Motor neuron (in vitro differentiated cells): ENCODE results near the gene AP4S1. TPM values are rescaled to one million over a fixed set of nuclear protein-coding genes. Genes with fewer than 3 reads are reported as not detected.

Experiments used
- ATAC-seq, 8 experiments: fragments of 200-7000 bp; cut with Tn5 transposase; replicated peaks in 6 of 8; 2 replicates each; pipeline ENCODE4 v1.8.0; 2021; ENCODE audit warnings: mild to moderate bottlenecking in 8 of 8, moderate library complexity in 8 of 8
- H3K27ac ChIP-seq, 2 donors: fragments of 250-450 bp; sonication (Bioruptor Pico); 2 replicates each; pipeline ENCODE4 v1.9.0; 2021; ENCODE audit warnings: antibody characterized with exemption in 2 of 2, mild to moderate bottlenecking in 2 of 2, moderate library complexity in 1 of 2
- H3K4me1 ChIP-seq, 2 donors: fragments of 250-450 bp; sonication (Bioruptor Pico); replicated peaks in 1 of 2; 2 replicates each; pipeline ENCODE4 v1.6.1; 2021; ENCODE audit warnings: antibody characterized with exemption in 2 of 2, mild to moderate bottlenecking in 2 of 2, moderate library complexity in 1 of 2
- H3K4me3 ChIP-seq, 5 donors: fragments of 250-450 bp; sonication (Bioruptor Pico); 2 replicates each; pipeline ENCODE4 v1.9.0; 2021; ENCODE audit warnings: antibody characterized with exemption in 5 of 5, mild to moderate bottlenecking in 5 of 5, moderate library complexity in 4 of 5
- WGBS, 10 experiments: fragments of 450-650 bp; shearing (Covaris generic); methylation state at CpG; one replicate each; pipeline ENCODE4 v1.0.0; 2022; 5-methylcytosine and 5-hydroxymethylcytosine counted together
- in situ Hi-C, 9 experiments: fragments of 400-800 bp; cut with MboI; loops; one replicate each; pipeline ENCODE4 v1.15.0; 2021; ENCODE audit warnings: low sequenced_read_pairs in 9 of 9, low pct_unique_long_range_greater_than_20kb in 2 of 9; ENCODE audit not compliant: unreplicated experiment in 9 of 9
- total RNA-seq, 8 experiments: library from RNA; unstranded; fragments of 300-600 nt; gene quantifications; 2 replicates each; pipeline versions ENCODE4 v1.2.3 to v1.2.4, GENCODE V29; 2022

Gene AP4S1
- total RNA-seq, 8 experiments from 2014 or later: 4.0 to 15.2 (median 8.4) TPM

- no peak for ATAC-seq
- Histone ChIP-seq H3K4me1 (no peaks in the 10 kb centered on the region), H3K27ac (no peak overlapping the region), H3K4me3 (no peak overlapping the region)
- WGBS, 10 experiments: 50 to 100% (median 93%) methylated on average over 1 to 3 of the region's 6 CpGs; no CpG with 5 or more reads in 2 of the 10 experiments
- in situ Hi-C loops: no loop called here
These were observed 7.3 kb upstream of the AP4S1 start for GRCh38 chr14:31018057-31018645.

GRCh38 chr14:31020834-31021575, 4.4 kb upstream of the AP4S1 start:
- in situ Hi-C loops: no loop called here
- H3K4me3 ChIP-seq: no peak overlapping the region
- WGBS, 10 experiments: 85 to 100% (median 96%) methylated on average over 1 to 8 of the region's 8 CpGs
- H3K4me1 ChIP-seq: peaks cover 0 to 5% of the 10 kb centered on the region in 2 donors
- H3K27ac ChIP-seq: no peak overlapping the region
- ATAC-seq: no peak

GRCh38 chr14:31021576-31021949, 3.9 kb upstream of the AP4S1 start:
- ATAC-seq: no peak
- H3K4me3 ChIP-seq: no peak overlapping the region
- in situ Hi-C loops: no loop called here
- no peak overlapping the region for H3K27ac ChIP-seq
- 88 to 100% (median 95%) methylated on average over 1 to 4 of the region's 4 CpGs; no CpG with 5 or more reads in 1 of the 10 experiments for WGBS, 10 experiments
- peaks cover 0 to 5% of the 10 kb centered on the region in 2 donors for H3K4me1 ChIP-seq

GRCh38 chr14:31022386-31022785, 3.1 kb upstream of the AP4S1 start:
- Histone ChIP-seq H3K4me1 (peaks cover 0 to 5% of the 10 kb centered on the region in 2 donors), H3K27ac (no peak overlapping the region), H3K4me3 (no peak overlapping the region)
- in situ Hi-C loops: no loop called here
- WGBS, 10 experiments: 53 to 100% (median 90%) methylated on average over 2 of the region's 2 CpGs; no CpG with 5 or more reads in 4 of the 10 experiments
- ATAC-seq: no peak

DNA sequence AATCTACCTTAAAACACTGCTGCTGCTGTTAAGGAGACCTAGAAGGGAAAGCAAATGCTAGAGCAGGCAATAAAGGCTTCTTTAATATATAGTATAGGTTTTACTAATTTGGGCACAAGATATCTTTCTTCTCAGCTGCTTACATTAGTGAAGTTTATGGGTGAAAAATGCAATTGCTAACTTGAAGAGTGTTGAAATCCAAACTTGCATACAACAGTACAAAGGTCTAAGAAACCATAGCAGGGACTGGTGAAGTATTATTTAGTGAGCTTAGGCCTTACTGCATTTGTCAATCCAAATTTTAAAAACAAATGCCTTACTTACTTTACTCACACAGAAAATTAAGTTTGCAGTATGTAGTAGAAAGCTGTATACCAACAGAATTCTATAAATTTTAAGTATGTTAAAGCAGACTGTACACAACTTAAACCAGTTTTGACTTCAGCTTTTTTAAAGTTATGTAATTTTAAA, 1.4 kb upstream of the AP4S1 start:
- no peak overlapping the region for H3K27ac ChIP-seq
- in situ Hi-C loops: no loop called here
- no peak for ATAC-seq

GRCh38 chr14:31024577-31025366, 677 bp upstream of the AP4S1 start:
- peaks cover 0 to 5% of the 10 kb centered on the region in 2 donors for H3K4me1 ChIP-seq
- ATAC-seq: no peak
- 0 to 12% (median 5%) methylated on average over 3 to 11 of the region's 11 CpGs for WGBS, 10 experiments
- in situ Hi-C loops: no loop called here
- peak overlapping the region; percentile 94 to 98 for H3K27ac ChIP-seq
- peak overlapping the region; percentile 63 to 99 (median 80) for H3K4me3 ChIP-seq

More for the DNA sequence above, 1.4 kb upstream of the AP4S1 start:
- peak overlapping the region; percentile 5 to 99 (median 80) for H3K4me3 ChIP-seq
- H3K4me1 ChIP-seq: peaks cover 0 to 5% of the 10 kb centered on the region in 2 donors

DNA sequence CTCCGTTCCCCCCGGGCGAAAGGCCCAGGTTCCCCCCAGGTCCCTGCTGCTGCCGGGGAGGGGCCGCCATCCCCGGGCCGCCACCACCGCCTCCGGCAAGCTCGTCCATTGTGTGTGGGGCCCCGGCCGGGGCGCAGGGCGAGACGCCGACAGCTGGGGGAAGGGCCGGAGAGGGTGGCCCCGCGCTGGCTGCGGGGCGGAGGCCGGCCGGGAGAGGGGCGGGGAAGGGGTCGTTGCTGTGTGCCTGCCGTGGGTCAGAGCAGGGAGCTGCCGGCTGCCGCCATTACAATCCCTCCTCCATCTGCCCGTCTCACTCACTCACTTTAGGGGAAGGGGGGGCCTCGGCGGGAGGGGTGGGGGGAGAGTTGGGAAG, 614 bp downstream of the AP4S1 start, which contains the start of gene STRN3:
TSS of gene STRN3 (minus strand) at position 303 of the 373 bp plus-strand sequence. CDS start at position 109, 194 bp downstream.
- Histone ChIP-seq H3K4me3 (peak within 1 kb of the TSS; percentile 63 to 99 (median 80)), H3K4me1 (peaks cover 0 to 5% of the 10 kb centered on the region in 2 donors), H3K27ac (peak within 1 kb of the TSS; percentile 94 to 98)
- in situ Hi-C loops: no loop called here
- peak in 2 of 8 experiments; percentile 43 to 44 for ATAC-seq
- 0% methylated on average over 1 of the region's 31 CpGs; no CpG with 5 or more reads in 9 of the 10 experiments for WGBS, 10 experiments

GRCh38 chr14:31026450-31027235, 1.2 kb downstream of the AP4S1 start:
- peak; percentile 88 to 96 (median 94) for ATAC-seq
- peak overlapping the region; percentile 63 to 99 (median 80) for H3K4me3 ChIP-seq
- WGBS, 10 experiments: 0 to 14% (median 0%) methylated on average over 1 to 16 of the region's 48 CpGs; no CpG with 5 or more reads in 1 of the 10 experiments
- in situ Hi-C loops: no loop called here
- peaks cover 0 to 5% of the 10 kb centered on the region in 2 donors for H3K4me1 ChIP-seq
- peak overlapping the region; percentile 94 to 98 for H3K27ac ChIP-seq

- Histone ChIP-seq H3K27ac (no peak overlapping the region), H3K4me3 (no peak overlapping the region), H3K4me1 (peaks cover 0 to 5% of the 10 kb centered on the region in 2 donors)
- 42 to 100% (median 90%) methylated on average over 1 of the region's 1 CpG for WGBS, 10 experiments
- ATAC-seq: no peak
- in situ Hi-C loops: no loop called here
These were observed 2.4 kb downstream of the AP4S1 start for GRCh38 chr14:31027847-31028246.

- no peak overlapping the region for H3K27ac ChIP-seq
- no peak overlapping the region for H3K4me3 ChIP-seq
- in situ Hi-C loops: no loop called here
- H3K4me1 ChIP-seq: no peaks in the 10 kb centered on the region
- 20 to 100% (median 90%) methylated on average over 1 to 2 of the region's 3 CpGs; no CpG with 5 or more reads in 1 of the 10 experiments for WGBS, 10 experiments
- no peak for ATAC-seq
These were observed 3.8 kb downstream of the AP4S1 start for GRCh38 chr14:31029016-31029970.

GRCh38 chr14:31030469-31030868, 5.0 kb downstream of the AP4S1 start:
- H3K4me1 ChIP-seq: no peaks in the 10 kb centered on the region
- no peak overlapping the region for H3K4me3 ChIP-seq
- in situ Hi-C loops: no loop called here
- no peak for ATAC-seq
- no peak overlapping the region for H3K27ac ChIP-seq
- WGBS, 10 experiments: 67 to 100% (median 86%) methylated on average over 1 to 5 of the region's 5 CpGs
